Measurements from ENCODE around the gene ELOB.
A peak's percentile ranks its signal among the peaks of the same experiment; 100 is the strongest.

ELOB gene

GRCh38 chr16:2775131-2775716 is 1.9 kb downstream of the ELOB start:
- H3K27ac ChIP-seq, result 0 out of 2 replicates have a peak overlapping the region, but pooled peaks have one; percentile 93
- TF ChIP-seq ZFX (IDR thresholded peaks at IDR 0.05; ENCODE audit: borderline replicate concordance), result no peak

- TF ChIP-seq ZFX (IDR thresholded peaks at IDR 0.05; ENCODE audit: borderline replicate concordance) (no peak), CTCF (IDR thresholded peaks at IDR 0.05) (no peak)
- 0 out of 2 replicates have a peak overlapping the region, but pooled peaks have one; percentile 93 for H3K27ac ChIP-seq
Observed at GRCh38 chr16:2774161-2774891, 2.8 kb downstream of the ELOB start.

- H3K27ac ChIP-seq, result peak overlapping the region; percentile 29
- TF ChIP-seq ZFX (IDR thresholded peaks at IDR 0.05; ENCODE audit: borderline replicate concordance), result no peak
Observed at GRCh38 chr16:2773188-2773968, 3.7 kb downstream of the ELOB start.

GRCh38 chr16:2771496-2772402 is 5.3 kb downstream of the ELOB start:
- H3K27ac ChIP-seq, result peak overlapping the region; percentile 34

GRCh38 chr16:2770057-2770951 is 6.8 kb downstream of the ELOB start:
- H3K27ac ChIP-seq, result peak overlapping the region; percentile 34

More at GRCh38 chr16:2771496-2772402, 5.3 kb downstream of the ELOB start:
- TF ChIP-seq CTCF (IDR thresholded peaks at IDR 0.05) (no peak), ZFX (IDR thresholded peaks at IDR 0.05; ENCODE audit: borderline replicate concordance) (no peak)

GRCh38 chr16:2769675-2770056 is 7.4 kb downstream of the ELOB start:
- no peak for TF ChIP-seq ZFX (IDR thresholded peaks at IDR 0.05; ENCODE audit: borderline replicate concordance)
- TF ChIP-seq CTCF (IDR thresholded peaks at IDR 0.05), result no peak
- peak overlapping the region; percentile 34 for H3K27ac ChIP-seq

More at GRCh38 chr16:2770057-2770951, 6.8 kb downstream of the ELOB start:
- TF ChIP-seq CTCF (IDR thresholded peaks at IDR 0.05) (peak; percentile 21; the same call in 1 of the 2 replicates), ZFX (IDR thresholded peaks at IDR 0.05; ENCODE audit: borderline replicate concordance) (no peak)

GRCh38 chr16:2769100-2769529 is 8.0 kb downstream of the ELOB start:
- TF ChIP-seq CTCF (IDR thresholded peaks at IDR 0.05), result no peak
- no peak for TF ChIP-seq ZFX (IDR thresholded peaks at IDR 0.05; ENCODE audit: borderline replicate concordance)
- H3K27ac ChIP-seq, result peak overlapping the region; percentile 34; the same call in 1 of the 2 replicates

Measured in 22Rv1 (cell line).